HL-60 (cell line): ENCODE measurements around the gene PTPRN2.

ENCODE experiments used
- DNase-seq, 2 experiments: peaks; one replicate each; pipeline ENCODE4 v3.0.0-alpha.2; 2010 to 2020; ENCODE audit warnings: low read depth in 1 of 2, low spot score in 1 of 2
- H3K27ac ChIP-seq: fragments of 250-450 bp; sonication (Bioruptor Pico); replicated peaks from 2 replicates; pipeline ENCODE4 v1.5.1; 2020; ENCODE audit warnings: mild to moderate bottlenecking, moderate library complexity
- H3K27me3 ChIP-seq: fragments of 250-450 bp; sonication (Bioruptor Pico); 2 replicates; pipeline ENCODE4 v1.5.1; 2021; ENCODE audit warnings: mild to moderate bottlenecking, moderate library complexity; ENCODE audit not compliant: insufficient read depth, poor library complexity, severe bottlenecking
- H3K4me3 ChIP-seq: replicated peaks from 2 replicates; pipeline ENCODE4 v1.5.1; 2011; ENCODE audit warnings: mild to moderate bottlenecking, control low read depth, low read length; ENCODE audit not compliant: insufficient read depth
- CTCF ChIP-seq: IDR thresholded peaks from one replicate; pipeline ENCODE4 v1.5.1; 2011; ENCODE audit warnings: low read length, control low read depth, inconsistent platforms; ENCODE audit not compliant: insufficient read depth
- GABPA ChIP-seq: IDR thresholded peaks from 2 replicates; pipeline ENCODE4 v1.6.1; 2012; ENCODE audit warnings: low read depth
- POLR2AphosphoS5 ChIP-seq: IDR thresholded peaks from 2 replicates; pipeline ENCODE4 v1.6.1; 2012; ENCODE audit warnings: low read depth
- REST ChIP-seq: IDR thresholded peaks from 2 replicates; pipeline ENCODE4 v1.6.1; 2012; ENCODE audit warnings: low read depth; ENCODE audit not compliant: insufficient replicate concordance
- SPI1 ChIP-seq: IDR thresholded peaks from 2 replicates; pipeline ENCODE4 v1.6.1; 2012; ENCODE audit warnings: low read depth, mild to moderate bottlenecking, borderline replicate concordance

The PTPRN2 gene

GRCh38 chr7:158028971-158029370 is 558.7 kb downstream of the PTPRN2 start:
- no peak overlapping the region for H3K27ac ChIP-seq
- TF ChIP-seq CTCF = no peak
- no peak for TF ChIP-seq GABPA
- no peak for TF ChIP-seq REST
- TF ChIP-seq POLR2AphosphoS5 = no peak
- no peak for TF ChIP-seq SPI1
- no peaks in the 10 kb centered on the region for H3K27me3 ChIP-seq
- DNase-seq = no peak
- no peak overlapping the region for H3K4me3 ChIP-seq

GRCh38 chr7:158028290-158028941 is 559.2 kb downstream of the PTPRN2 start:
- TF ChIP-seq POLR2AphosphoS5 (no peak), REST (no peak), CTCF (no peak), GABPA (no peak), SPI1 (no peak)
- no peak for DNase-seq
- no peak overlapping the region for H3K4me3 ChIP-seq
- no peaks in the 10 kb centered on the region for H3K27me3 ChIP-seq
- H3K27ac ChIP-seq = no peak overlapping the region

GRCh38 chr7:158027646-158028045 is 560.0 kb downstream of the PTPRN2 start:
- DNase-seq = no peak
- TF ChIP-seq POLR2AphosphoS5 (no peak), CTCF (no peak), SPI1 (no peak), REST (no peak), GABPA (no peak)
- Histone ChIP-seq H3K27ac (no peak overlapping the region), H3K27me3 (no peaks in the 10 kb centered on the region), H3K4me3 (no peak overlapping the region)
